ENCODE measurements around the gene RPS27.

- TF ChIP-seq, protein P1, sequence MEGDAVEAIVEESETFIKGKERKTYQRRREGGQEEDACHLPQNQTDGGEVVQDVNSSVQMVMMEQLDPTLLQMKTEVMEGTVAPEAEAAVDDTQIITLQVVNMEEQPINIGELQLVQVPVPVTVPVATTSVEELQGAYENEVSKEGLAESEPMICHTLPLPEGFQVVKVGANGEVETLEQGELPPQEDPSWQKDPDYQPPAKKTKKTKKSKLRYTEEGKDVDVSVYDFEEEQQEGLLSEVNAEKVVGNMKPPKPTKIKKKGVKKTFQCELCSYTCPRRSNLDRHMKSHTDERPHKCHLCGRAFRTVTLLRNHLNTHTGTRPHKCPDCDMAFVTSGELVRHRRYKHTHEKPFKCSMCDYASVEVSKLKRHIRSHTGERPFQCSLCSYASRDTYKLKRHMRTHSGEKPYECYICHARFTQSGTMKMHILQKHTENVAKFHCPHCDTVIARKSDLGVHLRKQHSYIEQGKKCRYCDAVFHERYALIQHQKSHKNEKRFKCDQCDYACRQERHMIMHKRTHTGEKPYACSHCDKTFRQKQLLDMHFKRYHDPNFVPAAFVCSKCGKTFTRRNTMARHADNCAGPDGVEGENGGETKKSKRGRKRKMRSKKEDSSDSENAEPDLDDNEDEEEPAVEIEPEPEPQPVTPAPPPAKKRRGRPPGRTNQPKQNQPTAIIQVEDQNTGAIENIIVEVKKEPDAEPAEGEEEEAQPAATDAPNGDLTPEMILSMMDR (IDR thresholded peaks at IDR 0.05; ENCODE audit: low read depth, low read length, missing input control): no peak
- no peak for TF ChIP-seq SP1 (IDR thresholded peaks at IDR 0.05)
Observed at GRCh38 chr1:153973525-153973924, 17.0 kb upstream of the RPS27 start.

Data from liver (tissue), 3 donors.